Measurements from ENCODE around the gene CCDC158. TPM values are rescaled to one million over a fixed set of nuclear protein-coding genes. Genes with fewer than 3 reads are reported as not detected.

The CCDC158 gene
- polyA plus RNA-seq, 1 of the 3 experiments (the other 2 are of a cell fraction) = not detected

GRCh38 chr4:76449362-76449767 lies 28.4 kb upstream of the CCDC158 start:
- Histone ChIP-seq H3K27me3 (ENCODE audit: insufficient read depth) (no peaks in the 10 kb centered on the region), H3K9ac (no peak overlapping the region), H3K4me3 (ENCODE audit: low read depth in 2 of 2, low read length in 1 of 2) (no peak overlapping the region), H3K36me3 (replicated peaks in 1 of 2; ENCODE audit: control insufficient read depth in 1 of 2, insufficient read depth in 2 of 2, low read length in 1 of 2) (no peaks in the 10 kb centered on the region), H3K9me3 (no peaks in the 10 kb centered on the region), H3K4me1 (ENCODE audit: control insufficient read depth in 1 of 2, insufficient read depth in 2 of 2, low read depth in 1 of 2, low read length in 1 of 2) (no peaks in the 10 kb centered on the region), H3K79me2 (ENCODE audit: insufficient read depth) (no peaks in the 10 kb centered on the region), H4K20me1 (ENCODE audit: insufficient read depth) (no peaks in the 10 kb centered on the region), H2AFZ (ENCODE audit: low read depth) (no peak overlapping the region), H3F3A (replicated peaks; ENCODE audit: insufficient read depth) (no peaks in the 10 kb centered on the region), H3K27ac (ENCODE audit: low read depth in 2 of 2, low read length in 1 of 2) (no peak overlapping the region), H3K9me2 (no peaks in the 10 kb centered on the region), H3K4me2 (no peak overlapping the region)
- ChIA-PET POLR2A (no interaction called here), CTCF (interaction anchor here (0.9 kb wide), 1 partner anchor 18 kb away, joined by 5 read pairs; no protein-coding TSS in a partner anchor)
- WGBS (ENCODE audit: low lambda C conversion rate) = 58% methylated on average over 3 of the region's 3 CpGs
- TF ChIP-seq MEF2A (IDR thresholded peaks at IDR 0.05; ENCODE audit: borderline replicate concordance, low read depth) (no peak), SMC3 (IDR thresholded peaks at IDR 0.05; ENCODE audit: low read depth, low read length) (no peak), USF2 (IDR thresholded peaks at IDR 0.05; ENCODE audit: borderline replicate concordance, low read depth, low read length) (no peak), SIN3A (IDR thresholded peaks at IDR 0.05; ENCODE audit: borderline replicate concordance, low read depth, low read length) (no peak)
- TF ChIP-seq, protein P1, sequence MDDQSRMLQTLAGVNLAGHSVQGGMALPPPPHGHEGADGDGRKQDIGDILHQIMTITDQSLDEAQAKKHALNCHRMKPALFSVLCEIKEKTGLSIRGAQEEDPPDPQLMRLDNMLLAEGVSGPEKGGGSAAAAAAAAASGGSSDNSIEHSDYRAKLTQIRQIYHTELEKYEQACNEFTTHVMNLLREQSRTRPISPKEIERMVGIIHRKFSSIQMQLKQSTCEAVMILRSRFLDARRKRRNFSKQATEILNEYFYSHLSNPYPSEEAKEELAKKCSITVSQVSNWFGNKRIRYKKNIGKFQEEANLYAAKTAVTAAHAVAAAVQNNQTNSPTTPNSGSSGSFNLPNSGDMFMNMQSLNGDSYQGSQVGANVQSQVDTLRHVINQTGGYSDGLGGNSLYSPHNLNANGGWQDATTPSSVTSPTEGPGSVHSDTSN (IDR thresholded peaks at IDR 0.05) = no peak
- TF ChIP-seq, protein P2, sequence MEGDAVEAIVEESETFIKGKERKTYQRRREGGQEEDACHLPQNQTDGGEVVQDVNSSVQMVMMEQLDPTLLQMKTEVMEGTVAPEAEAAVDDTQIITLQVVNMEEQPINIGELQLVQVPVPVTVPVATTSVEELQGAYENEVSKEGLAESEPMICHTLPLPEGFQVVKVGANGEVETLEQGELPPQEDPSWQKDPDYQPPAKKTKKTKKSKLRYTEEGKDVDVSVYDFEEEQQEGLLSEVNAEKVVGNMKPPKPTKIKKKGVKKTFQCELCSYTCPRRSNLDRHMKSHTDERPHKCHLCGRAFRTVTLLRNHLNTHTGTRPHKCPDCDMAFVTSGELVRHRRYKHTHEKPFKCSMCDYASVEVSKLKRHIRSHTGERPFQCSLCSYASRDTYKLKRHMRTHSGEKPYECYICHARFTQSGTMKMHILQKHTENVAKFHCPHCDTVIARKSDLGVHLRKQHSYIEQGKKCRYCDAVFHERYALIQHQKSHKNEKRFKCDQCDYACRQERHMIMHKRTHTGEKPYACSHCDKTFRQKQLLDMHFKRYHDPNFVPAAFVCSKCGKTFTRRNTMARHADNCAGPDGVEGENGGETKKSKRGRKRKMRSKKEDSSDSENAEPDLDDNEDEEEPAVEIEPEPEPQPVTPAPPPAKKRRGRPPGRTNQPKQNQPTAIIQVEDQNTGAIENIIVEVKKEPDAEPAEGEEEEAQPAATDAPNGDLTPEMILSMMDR (IDR thresholded peaks at IDR 0.05) = no peak
- no peak for DNase-seq

GRCh38 chr4:76448211-76448610 lies 27.3 kb upstream of the CCDC158 start:
- 72% methylated on average over 3 of the region's 3 CpGs for WGBS (ENCODE audit: low lambda C conversion rate)
- TF ChIP-seq CHD2 (IDR thresholded peaks at IDR 0.05; ENCODE audit: low read length, partially characterized antibody) (no peak), SMC3 (IDR thresholded peaks at IDR 0.05; ENCODE audit: low read depth, low read length) (no peak), RXRA (IDR thresholded peaks at IDR 0.05; ENCODE audit: borderline replicate concordance, low read depth) (no peak), TEAD4 (IDR thresholded peaks at IDR 0.05; ENCODE audit: borderline replicate concordance, insufficient read depth) (no peak), TCF12 (IDR thresholded peaks at IDR 0.05) (no peak), RCOR1 (IDR thresholded peaks at IDR 0.05; ENCODE audit: low read length) (no peak), GATA2 (CRISPR knock-in tag; IDR thresholded peaks at IDR 0.05) (no peak), MXI1 (IDR thresholded peaks at IDR 0.05; ENCODE audit: low read depth, low read length) (no peak)
- TF ChIP-seq, protein P3, sequence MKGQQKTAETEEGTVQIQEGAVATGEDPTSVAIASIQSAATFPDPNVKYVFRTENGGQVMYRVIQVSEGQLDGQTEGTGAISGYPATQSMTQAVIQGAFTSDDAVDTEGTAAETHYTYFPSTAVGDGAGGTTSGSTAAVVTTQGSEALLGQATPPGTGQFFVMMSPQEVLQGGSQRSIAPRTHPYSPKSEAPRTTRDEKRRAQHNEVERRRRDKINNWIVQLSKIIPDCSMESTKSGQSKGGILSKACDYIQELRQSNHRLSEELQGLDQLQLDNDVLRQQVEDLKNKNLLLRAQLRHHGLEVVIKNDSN (IDR thresholded peaks at IDR 0.05; ENCODE audit: borderline replicate concordance, low read depth) = no peak
- TF ChIP-seq, protein P4, sequence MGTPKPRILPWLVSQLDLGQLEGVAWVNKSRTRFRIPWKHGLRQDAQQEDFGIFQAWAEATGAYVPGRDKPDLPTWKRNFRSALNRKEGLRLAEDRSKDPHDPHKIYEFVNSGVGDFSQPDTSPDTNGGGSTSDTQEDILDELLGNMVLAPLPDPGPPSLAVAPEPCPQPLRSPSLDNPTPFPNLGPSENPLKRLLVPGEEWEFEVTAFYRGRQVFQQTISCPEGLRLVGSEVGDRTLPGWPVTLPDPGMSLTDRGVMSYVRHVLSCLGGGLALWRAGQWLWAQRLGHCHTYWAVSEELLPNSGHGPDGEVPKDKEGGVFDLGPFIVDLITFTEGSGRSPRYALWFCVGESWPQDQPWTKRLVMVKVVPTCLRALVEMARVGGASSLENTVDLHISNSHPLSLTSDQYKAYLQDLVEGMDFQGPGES (IDR thresholded peaks at IDR 0.05; ENCODE audit: low read depth, low read length) = no peak
- TF ChIP-seq, protein P1 (IDR thresholded peaks at IDR 0.05) = no peak
- TF ChIP-seq, protein P5, sequence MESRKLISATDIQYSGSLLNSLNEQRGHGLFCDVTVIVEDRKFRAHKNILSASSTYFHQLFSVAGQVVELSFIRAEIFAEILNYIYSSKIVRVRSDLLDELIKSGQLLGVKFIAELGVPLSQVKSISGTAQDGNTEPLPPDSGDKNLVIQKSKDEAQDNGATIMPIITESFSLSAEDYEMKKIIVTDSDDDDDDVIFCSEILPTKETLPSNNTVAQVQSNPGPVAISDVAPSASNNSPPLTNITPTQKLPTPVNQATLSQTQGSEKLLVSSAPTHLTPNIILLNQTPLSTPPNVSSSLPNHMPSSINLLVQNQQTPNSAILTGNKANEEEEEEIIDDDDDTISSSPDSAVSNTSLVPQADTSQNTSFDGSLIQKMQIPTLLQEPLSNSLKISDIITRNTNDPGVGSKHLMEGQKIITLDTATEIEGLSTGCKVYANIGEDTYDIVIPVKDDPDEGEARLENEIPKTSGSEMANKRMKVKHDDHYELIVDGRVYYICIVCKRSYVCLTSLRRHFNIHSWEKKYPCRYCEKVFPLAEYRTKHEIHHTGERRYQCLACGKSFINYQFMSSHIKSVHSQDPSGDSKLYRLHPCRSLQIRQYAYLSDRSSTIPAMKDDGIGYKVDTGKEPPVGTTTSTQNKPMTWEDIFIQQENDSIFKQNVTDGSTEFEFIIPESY (IDR thresholded peaks at IDR 0.05; ENCODE audit: borderline replicate concordance, low read depth) = no peak
- H3K27ac ChIP-seq (ENCODE audit: low read depth in 2 of 2, low read length in 1 of 2) = no peak overlapping the region
- H3K9me3 ChIP-seq = no peaks in the 10 kb centered on the region
- H3F3A ChIP-seq (replicated peaks; ENCODE audit: insufficient read depth) = no peaks in the 10 kb centered on the region
- ChIA-PET CTCF (interaction anchor here (0.8 to 2.6 kb wide), 3 partner anchors 17 to 57 kb away, joined by 3 to 7 read pairs (median 3); no protein-coding TSS in a partner anchor), POLR2A (no interaction called here)
- DNase-seq = no peak
- no peak overlapping the region for H3K4me3 ChIP-seq (ENCODE audit: low read depth in 2 of 2, low read length in 1 of 2)
- no peaks in the 10 kb centered on the region for H3K9me2 ChIP-seq
- H3K4me1 ChIP-seq (ENCODE audit: control insufficient read depth in 1 of 2, insufficient read depth in 2 of 2, low read depth in 1 of 2, low read length in 1 of 2) = no peaks in the 10 kb centered on the region
- H2AFZ ChIP-seq (ENCODE audit: low read depth) = no peak overlapping the region
- H3K4me2 ChIP-seq = no peak overlapping the region
- H3K79me2 ChIP-seq (ENCODE audit: insufficient read depth) = no peaks in the 10 kb centered on the region
- no peaks in the 10 kb centered on the region for H4K20me1 ChIP-seq (ENCODE audit: insufficient read depth)
- no peaks in the 10 kb centered on the region for H3K36me3 ChIP-seq (replicated peaks in 1 of 2; ENCODE audit: control insufficient read depth in 1 of 2, insufficient read depth in 2 of 2, low read length in 1 of 2)
- H3K9ac ChIP-seq = no peak overlapping the region
- H3K27me3 ChIP-seq (ENCODE audit: insufficient read depth) = no peaks in the 10 kb centered on the region
